ENCODE data around the gene LSM11. TPM values are rescaled to one million over a fixed set of nuclear protein-coding genes. Genes with fewer than 3 reads are reported as not detected.
"Not testable (repeated sequence)": the region's sequence is repeated elsewhere in the genome, so short reads cannot be mapped to it uniquely, and the experiment has no call there.

LSM11 gene
- 4.7 TPM for polyA plus RNA-seq (2012; ENCODE audit: insufficient read depth, insufficient read length)

DNA sequence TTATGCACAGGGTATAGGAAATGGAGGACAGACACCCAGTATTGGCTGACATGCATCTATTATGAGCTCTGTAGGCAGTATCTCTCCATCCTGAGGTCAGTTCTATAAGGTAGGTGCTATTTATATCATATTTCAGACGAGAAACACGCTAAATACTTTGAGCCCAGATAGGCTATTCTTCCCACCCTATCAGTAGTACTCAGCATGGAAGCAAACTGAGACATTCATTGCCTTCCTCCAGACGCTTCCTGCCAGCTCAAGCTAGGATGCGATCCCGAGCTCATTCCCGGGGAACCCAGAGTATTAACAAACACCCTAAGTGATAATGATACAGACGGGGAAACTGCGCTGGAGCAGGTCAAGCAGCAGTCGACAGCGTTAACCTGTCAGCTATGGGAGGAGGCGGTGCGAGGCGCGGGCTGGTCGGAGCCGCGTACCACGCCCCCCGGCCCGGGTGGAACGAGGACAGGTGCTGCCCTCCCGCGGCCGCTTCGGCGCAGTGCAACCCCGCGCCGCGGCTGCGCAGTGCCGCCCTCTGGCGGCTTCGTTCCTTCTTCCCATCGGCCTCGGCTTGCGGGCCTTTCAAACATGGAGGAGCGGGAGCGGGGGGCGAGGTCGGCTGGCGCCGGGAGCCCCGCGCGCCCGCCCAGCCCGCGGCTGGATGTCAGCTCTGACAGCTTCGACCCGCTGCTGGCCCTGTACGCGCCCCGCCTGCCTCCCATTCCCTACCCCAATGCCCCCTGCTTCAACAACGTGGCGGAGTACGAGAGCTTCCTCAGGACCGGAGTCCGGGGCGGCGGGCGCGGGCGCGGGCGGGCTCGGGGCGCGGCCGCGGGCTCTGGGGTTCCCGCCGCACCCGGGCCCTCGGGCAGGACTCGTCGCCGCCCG, at the start of gene LSM11:
Gene LSM11 (plus strand): TSS at position 550 of the 888 bp plus-strand sequence. CDS start 39 bp downstream, at position 589.
- peak within 1 kb of the TSS; percentile 70 for H3K4me3 ChIP-seq (ENCODE audit: low read length)
- DNase-seq (ENCODE audit: low read depth, low spot score), result peak; percentile 73

DNA sequence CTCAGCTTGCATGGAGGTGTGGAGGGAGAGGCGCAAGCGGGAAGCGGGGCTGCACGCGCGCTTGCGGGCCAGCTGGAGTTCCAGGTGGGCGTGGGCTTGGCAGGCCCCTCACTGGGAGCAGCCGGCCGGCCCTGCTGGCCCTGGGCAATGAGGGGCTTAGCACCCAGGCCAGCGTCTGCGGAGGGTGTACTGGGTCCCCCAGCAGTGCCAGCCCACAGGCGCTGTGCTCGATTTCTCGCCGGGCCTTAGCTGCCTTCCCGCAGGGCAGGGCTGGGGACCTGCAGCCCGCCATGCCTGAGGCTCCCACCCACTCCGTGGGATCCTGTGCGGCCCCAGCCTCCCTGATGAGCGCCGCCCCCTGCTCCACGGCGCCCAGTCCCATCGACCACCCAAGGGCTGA, 49.7 kb upstream of the LSM11 start:
- not testable (repeated sequence) for DNase-seq (ENCODE audit: low read depth, low spot score); H3K4me3 ChIP-seq (ENCODE audit: low read length)

- H3K4me3 ChIP-seq (ENCODE audit: low read length); DNase-seq (ENCODE audit: low read depth, low spot score): not testable (repeated sequence)
These were observed 47.4 kb upstream of the LSM11 start for GRCh38 chr5:157696154-157696553.

DNA sequence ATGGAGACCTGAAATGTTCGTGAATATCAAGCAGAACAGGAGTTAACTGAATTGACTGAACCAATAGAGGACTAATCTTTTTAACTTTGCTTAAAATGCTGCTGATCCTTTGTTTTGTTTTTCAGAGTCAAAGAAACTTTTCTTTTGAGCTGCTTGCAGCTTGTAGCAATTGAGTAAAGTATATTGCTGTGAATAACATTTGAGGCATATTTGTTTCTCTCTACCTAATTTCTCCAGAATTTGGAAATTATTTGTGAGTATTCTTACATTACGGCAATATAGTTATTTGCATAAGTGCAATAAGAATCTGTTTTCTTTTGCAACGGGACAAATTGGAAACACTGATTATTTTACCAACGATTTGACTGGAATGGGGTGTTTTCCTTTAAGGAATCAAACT, 44.8 kb upstream of the LSM11 start:
- not testable (repeated sequence) for H3K4me3 ChIP-seq (ENCODE audit: low read length); DNase-seq (ENCODE audit: low read depth, low spot score)

DNA sequence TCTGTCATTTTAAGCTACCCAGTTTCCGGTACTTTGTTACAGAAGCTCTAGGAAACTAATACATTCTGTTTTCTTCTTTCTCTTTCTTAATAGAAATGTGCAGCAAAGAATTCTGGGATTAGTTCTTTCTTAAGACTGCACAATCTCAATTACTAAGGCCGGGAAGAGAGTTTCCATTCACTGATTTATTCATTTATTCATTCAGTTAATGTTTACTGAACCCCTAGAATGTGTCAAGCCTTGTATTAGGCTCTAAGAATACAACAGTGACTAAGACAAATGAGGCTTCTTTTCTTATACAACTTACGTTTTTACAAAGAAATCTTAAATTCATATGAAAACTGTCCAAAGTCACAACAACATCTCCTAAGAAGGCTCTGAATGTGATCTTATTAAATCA, 39.8 kb upstream of the LSM11 start:
- DNase-seq (ENCODE audit: low read depth, low spot score), result no peak
- H3K4me3 ChIP-seq (ENCODE audit: low read length), result no peak overlapping the region

DNA sequence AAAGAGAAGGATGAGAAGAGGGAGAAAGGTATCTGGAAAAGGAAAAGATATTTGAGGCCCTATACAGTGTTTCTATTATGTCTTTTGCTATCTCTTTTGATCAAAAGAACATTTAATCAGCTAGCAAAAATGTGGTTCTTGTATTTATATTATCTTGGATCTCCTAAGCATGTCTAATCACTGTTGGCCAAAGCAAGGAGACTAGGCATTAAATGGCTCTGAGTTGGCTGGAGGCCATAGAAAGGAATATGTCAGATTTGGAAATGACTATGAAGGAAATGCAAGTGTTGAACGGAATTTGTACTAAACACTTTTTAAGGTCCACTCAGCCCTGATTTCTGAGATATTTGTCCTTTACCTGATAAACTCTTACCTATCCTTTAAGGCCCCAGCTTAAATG, 34.6 kb upstream of the LSM11 start:
- no peak overlapping the region for H3K4me3 ChIP-seq (ENCODE audit: low read length)
- DNase-seq (ENCODE audit: low read depth, low spot score), result no peak

DNA sequence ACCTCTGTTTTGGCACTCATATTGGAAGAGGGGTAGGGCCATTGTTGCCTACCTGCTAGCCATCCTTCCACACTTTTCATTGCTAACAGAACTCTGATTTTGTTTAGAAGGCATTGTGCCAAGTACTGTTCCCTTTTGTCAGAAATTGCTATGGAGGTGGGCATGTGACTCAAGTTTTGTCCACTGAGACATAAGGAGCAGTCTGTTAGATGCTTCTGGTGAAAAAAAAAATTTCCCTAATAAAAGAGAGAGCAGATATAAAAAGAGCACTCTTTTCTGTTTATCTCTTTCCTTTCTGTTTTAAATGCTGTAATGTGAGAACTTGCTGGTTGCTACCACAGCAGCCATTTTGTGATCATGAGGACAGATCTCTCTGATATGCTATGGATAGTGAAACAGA, 34.2 kb upstream of the LSM11 start:
- no peak for DNase-seq (ENCODE audit: low read depth, low spot score)
- no peak overlapping the region for H3K4me3 ChIP-seq (ENCODE audit: low read length)

DNA sequence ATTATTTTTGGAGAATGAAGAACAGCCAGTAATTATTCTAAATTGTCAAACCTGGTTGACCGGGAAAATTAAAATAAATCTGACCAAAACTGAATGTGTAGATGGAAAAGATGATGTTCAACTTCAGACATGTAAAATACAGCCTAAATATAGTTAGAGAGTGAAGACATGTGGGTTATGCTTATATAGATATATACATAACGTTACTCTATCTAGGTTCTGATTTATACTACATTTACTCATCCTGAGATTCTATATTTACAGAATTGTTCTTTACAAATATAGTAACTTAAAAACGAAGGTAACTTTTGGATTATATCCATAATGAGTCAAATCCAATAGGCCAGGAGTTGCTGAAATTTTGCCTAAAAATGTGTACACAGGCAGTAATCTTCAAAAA, 33.1 kb upstream of the LSM11 start:
- no peak overlapping the region for H3K4me3 ChIP-seq (ENCODE audit: low read length)
- no peak for DNase-seq (ENCODE audit: low read depth, low spot score)

- no peak for DNase-seq (ENCODE audit: low read depth, low spot score)
- no peak overlapping the region for H3K4me3 ChIP-seq (ENCODE audit: low read length)
These were observed 32.6 kb upstream of the LSM11 start for GRCh38 chr5:157710882-157711281.

DNA sequence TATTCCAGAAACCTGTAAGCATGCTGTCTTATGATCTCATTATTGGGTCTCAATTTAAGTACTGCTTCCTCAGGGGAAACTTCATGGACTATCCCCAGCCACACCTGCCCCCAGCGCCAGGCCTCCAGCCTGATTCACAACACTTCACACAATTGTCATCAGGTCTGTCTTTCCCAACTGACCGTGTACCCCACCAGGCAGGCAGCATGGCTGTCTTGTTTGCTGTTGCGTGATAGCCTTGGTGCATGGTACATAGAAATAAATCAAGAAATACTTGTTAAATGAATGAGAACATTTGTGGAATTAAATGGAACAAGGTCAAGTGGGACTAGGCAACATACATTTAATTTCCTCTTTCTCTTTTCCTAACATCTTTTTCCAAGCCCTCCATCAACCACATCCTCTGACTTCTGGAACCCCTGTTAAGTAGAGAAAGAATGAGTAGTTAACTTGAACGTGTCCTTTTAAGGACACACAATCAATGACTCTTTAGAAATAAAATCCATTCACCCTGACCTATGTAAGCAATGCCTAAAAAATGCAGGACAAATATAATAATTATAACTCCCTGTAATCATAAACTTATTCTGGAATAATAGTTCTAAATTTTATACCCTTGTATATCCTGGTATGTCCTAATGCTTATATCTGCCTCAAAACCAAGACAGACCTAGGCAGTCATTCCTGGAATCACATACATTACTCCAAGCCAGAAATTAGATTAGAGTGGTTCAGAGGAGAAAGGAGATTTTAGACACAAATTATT, 29.5 kb upstream of the LSM11 start:
- no peak for DNase-seq (ENCODE audit: low read depth, low spot score)
- H3K4me3 ChIP-seq (ENCODE audit: low read length), result no peak overlapping the region

DNA sequence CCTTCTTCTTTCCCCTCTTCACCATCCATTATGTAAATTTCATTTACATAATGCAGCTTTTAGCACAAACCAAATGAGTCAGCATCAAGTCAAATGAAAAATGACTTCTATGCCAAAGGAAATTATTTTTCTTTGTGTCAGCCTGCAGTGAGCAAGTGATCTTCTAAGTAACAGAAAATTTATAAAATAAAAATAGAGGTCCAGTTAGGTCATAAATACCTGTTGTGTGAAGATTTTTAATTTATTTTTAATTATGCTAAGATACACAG, 29.0 kb upstream of the LSM11 start:
- H3K4me3 ChIP-seq (ENCODE audit: low read length), result no peak overlapping the region
- no peak for DNase-seq (ENCODE audit: low read depth, low spot score)

- no peak overlapping the region for H3K4me3 ChIP-seq (ENCODE audit: low read length)
- DNase-seq (ENCODE audit: low read depth, low spot score), result peak; percentile 51
These were observed 25.0 kb upstream of the LSM11 start for GRCh38 chr5:157718519-157718918.

- no peak overlapping the region for H3K4me3 ChIP-seq (ENCODE audit: low read length)
- DNase-seq (ENCODE audit: low read depth, low spot score), result no peak
These were observed 24.3 kb upstream of the LSM11 start for GRCh38 chr5:157719245-157719644.

DNA sequence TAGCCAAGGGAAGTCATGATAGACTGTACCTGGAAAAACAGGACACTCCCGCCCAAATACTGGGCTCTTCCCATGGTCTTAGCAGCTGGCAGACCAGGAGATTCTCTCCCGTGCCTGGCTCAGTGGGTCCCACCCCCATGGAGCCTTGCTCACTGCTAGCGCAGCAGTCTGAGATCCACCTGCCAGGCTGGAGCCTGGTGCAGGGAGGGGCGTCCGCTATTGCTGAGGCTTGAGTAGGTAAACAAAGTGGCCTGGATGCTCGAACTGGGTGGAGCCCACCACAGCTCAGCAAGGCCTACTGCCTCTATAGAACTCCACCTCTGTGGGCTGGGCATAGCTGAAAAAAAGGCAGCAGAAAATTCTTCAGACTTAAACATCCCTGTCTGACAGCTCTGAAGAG, 22.4 kb upstream of the LSM11 start:
- DNase-seq (ENCODE audit: low read depth, low spot score), result no peak

DNA sequence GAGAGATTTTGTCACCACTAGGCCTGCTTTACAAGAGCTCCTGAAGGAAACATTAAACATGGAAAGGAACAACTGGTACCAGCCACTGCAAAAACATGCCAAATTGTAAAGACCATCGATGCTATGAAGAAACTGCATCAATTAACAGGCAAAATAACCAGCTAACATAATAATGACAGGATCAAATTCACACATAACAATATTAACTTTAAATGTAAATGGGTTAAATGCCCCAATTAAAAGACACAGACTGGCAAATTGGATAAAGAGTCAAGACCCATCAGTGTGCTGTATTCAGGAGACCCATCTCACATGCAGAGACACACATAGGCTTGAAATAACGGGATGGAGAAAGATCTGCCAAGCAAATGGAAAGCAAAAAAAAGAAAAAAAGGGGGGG, 20.6 kb upstream of the LSM11 start:
- not testable (repeated sequence) for DNase-seq (ENCODE audit: low read depth, low spot score); H3K4me3 ChIP-seq (ENCODE audit: low read length)

More for the DNA sequence above, 22.4 kb upstream of the LSM11 start:
- H3K4me3 ChIP-seq (ENCODE audit: low read length), result no peak overlapping the region

- not testable (repeated sequence) for DNase-seq (ENCODE audit: low read depth, low spot score); H3K4me3 ChIP-seq (ENCODE audit: low read length)
These were observed 16.9 kb upstream of the LSM11 start for GRCh38 chr5:157726607-157727006.

DNA sequence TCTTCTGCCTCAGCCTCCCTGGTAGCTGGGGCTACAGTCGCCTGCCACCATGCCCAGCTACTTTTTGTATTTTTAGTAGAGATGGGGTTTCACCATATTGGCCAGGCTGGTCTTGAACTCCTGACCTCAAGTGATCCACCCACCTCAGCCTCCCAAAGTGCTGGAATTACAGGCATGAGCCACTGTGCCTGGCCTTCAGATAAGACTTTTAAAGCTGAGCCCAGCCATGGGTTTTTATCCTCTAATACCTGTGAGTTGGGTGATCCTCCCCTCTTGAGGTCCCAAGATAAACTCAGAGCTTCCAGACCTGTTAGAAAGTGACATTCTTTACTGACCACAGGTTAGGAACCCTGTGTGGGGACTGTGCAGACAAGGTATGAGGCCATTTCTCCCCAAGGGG, 15.7 kb upstream of the LSM11 start:
- not testable (repeated sequence) for H3K4me3 ChIP-seq (ENCODE audit: low read length); DNase-seq (ENCODE audit: low read depth, low spot score)

DNA sequence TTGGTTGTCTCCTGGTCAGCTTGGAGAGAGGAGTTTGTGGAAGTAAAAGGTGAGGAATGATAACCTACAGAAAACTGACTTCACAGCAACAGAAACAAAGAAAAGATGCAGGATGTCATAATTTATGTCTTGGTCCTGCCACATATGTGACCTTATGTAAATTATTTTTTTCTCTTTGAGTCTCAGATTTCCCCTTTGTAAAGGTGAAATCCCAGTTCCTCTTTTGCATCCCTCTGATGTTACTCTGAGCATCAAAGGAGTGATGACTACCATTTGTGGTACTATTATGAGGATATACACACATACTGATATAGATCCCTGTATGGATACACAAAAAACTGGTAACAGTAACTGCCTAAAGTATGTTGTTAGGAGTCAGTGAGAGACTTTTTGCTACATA, 13.7 kb upstream of the LSM11 start:
- DNase-seq (ENCODE audit: low read depth, low spot score), result no peak
- H3K4me3 ChIP-seq (ENCODE audit: low read length), result no peak overlapping the region

- peak overlapping the region; percentile 86 for H3K4me3 ChIP-seq (ENCODE audit: low read length)
- no peak for DNase-seq (ENCODE audit: low read depth, low spot score)
These were observed 12.6 kb upstream of the LSM11 start for GRCh38 chr5:157730900-157731271.

- peak within 1 kb of the TSS; percentile 86 for H3K4me3 ChIP-seq (ENCODE audit: low read length)
- peak; percentile 94 for DNase-seq (ENCODE audit: low read depth, low spot score)
These were observed 12.0 kb upstream of the LSM11 start, which contains the start of gene THG1L for GRCh38 chr5:157731272-157732129. THG1L (plus strand) TSS chr5:157731420; CDS start chr5:157731441, 21 bp downstream.
